Adipocyte (in vitro differentiated cells): ENCODE measurements around the gene KCNG1.

Source experiments
- DNase-seq: peaks from one replicate; pipeline ENCODE4 v3.0.0-alpha.2; 2015; ENCODE audit warnings: low read depth
- H3K27me3 ChIP-seq: replicated peaks from 2 replicates; pipeline ENCODE4 v1.7.0; 2013; ENCODE audit warnings: mild to moderate bottlenecking, low read length, moderate library complexity; ENCODE audit not compliant: control insufficient read depth, insufficient read depth
- H3K36me3 ChIP-seq: 2 replicates; pipeline ENCODE4 v1.7.0; 2013; ENCODE audit warnings: low read length, mild to moderate bottlenecking, moderate library complexity; ENCODE audit not compliant: control insufficient read depth, insufficient read depth, severe bottlenecking
- H3K4me1 ChIP-seq: 2 replicates; pipeline ENCODE4 v1.7.0; 2013; ENCODE audit warnings: mild to moderate bottlenecking, low read length, moderate library complexity; ENCODE audit not compliant: control insufficient read depth, insufficient read depth
- H3K4me3 ChIP-seq: 2 replicates; pipeline ENCODE4 v1.7.0; 2013; ENCODE audit warnings: mild to moderate bottlenecking, low read length, moderate library complexity
- H3K9ac ChIP-seq: 2 replicates; pipeline ENCODE4 v1.7.0; 2013; ENCODE audit warnings: mild to moderate bottlenecking, low read length, moderate library complexity
- H3K9me3 ChIP-seq: 2 replicates; pipeline ENCODE4 v1.7.0; 2013; ENCODE audit warnings: mild to moderate bottlenecking, low read length, moderate library complexity; ENCODE audit not compliant: control insufficient read depth

KCNG1 gene

GRCh38 chr20:50957276-50957675 is 65.6 kb downstream of the KCNG1 start:
- peaks cover 3% of the 10 kb centered on the region for H3K9me3 ChIP-seq
- H3K36me3 ChIP-seq = peaks cover 37% of the 10 kb centered on the region
- H3K4me1 ChIP-seq = peaks cover 43% of the 10 kb centered on the region
- peak overlapping the region; percentile 98 for H3K9ac ChIP-seq
- H3K27me3 ChIP-seq = no peaks in the 10 kb centered on the region
- H3K4me3 ChIP-seq = peak overlapping the region; percentile 98
- peak; percentile 57 for DNase-seq

- Histone ChIP-seq H3K27me3 (no peaks in the 10 kb centered on the region), H3K36me3 (peaks cover 60% of the 10 kb centered on the region), H3K4me1 (peaks cover 36% of the 10 kb centered on the region), H3K9ac (no peak overlapping the region), H3K4me3 (no peak overlapping the region), H3K9me3 (no peaks in the 10 kb centered on the region)
- no peak for DNase-seq
Measured at GRCh38 chr20:50953821-50954220, 69.1 kb downstream of the KCNG1 start.
